ENCODE results near the gene SASS6.

SASS6 gene

DNA sequence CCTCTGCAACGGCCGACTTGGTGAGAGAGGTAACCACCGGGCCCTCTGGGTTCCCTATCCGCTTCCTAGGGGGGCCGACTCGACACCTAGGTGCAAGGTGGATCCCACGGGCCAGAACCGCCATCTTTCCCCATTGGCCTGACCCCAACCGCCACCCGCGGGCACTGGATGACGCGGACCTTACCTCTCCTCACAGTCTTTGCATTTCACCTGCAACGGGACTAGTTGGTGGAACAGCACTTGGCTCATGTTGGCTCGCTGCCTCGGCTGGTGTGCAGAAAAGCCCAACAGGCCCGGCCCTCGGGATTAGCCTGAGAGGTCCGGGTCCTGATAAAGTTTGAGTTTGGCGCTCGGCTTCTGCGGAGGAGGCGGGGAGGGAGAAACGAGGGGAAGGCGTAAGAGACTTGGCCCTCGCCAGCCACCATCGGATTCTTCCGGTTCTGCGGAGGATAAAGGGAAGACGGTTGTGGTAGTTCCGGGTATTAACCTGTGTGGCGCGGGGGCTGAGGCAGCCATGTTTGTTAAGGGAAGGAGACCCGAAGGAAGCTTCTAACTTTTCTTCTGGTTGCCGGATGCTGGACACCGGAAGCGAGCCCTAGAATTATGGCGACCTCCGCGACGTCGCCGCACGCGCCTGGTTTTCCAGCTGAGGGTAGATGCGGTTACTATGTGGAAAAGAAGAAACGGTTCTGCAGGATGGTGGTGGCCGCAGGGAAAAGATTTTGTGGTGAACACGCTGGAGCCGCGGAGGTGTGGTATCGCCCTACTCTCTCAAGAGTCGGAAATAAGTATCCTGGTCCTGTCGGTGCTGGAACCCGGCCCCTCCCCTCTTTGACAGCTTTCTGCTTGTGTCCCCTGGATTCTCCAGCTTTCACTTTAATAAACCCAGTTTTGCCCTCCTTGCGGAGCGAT, at the start of gene SASS6, which contains the start of gene TRMT13:
Gene SASS6, minus strand, starts transcription at position 365 of the 912 bp plus-strand sequence. Its CDS starts 116 bp downstream, at position 249.
Gene TRMT13, plus strand, starts transcription at position 598 of the 912 bp plus-strand sequence. Its CDS starts 6 bp downstream, at position 604.
- peak; percentile 98 for DNase-seq

DNA sequence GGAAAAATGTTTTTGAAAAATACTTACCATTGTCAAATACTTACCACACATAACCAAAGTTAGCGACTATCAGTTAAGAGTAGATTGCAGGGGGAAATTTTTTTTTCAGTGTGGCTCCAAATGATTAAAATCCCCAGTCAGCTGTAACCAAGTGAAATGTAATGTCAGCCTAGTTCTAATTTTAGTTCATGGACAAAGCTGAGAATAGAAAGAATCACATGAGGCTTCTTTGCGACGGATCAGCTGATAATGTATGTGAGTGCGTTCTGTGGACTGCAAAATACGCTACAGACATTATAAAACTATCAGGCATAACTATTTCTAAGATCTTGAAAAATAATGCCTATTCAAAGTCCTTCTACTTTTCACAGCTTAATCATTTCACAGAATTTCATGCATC, 45.4 kb upstream of the SASS6 start, which contains the start of gene LRRC39:
Gene LRRC39, minus strand, starts transcription at position 166 of the 400 bp plus-strand sequence. CDS start 9,740 bp downstream, outside the sequence.
- DNase-seq, result no peak

- DNase-seq, result no peak
These were observed 44.7 kb upstream of the SASS6 start for GRCh38 chr1:100177295-100178041.

- DNase-seq, result no peak
These were observed 35.3 kb upstream of the SASS6 start for GRCh38 chr1:100168051-100168450.

DNA sequence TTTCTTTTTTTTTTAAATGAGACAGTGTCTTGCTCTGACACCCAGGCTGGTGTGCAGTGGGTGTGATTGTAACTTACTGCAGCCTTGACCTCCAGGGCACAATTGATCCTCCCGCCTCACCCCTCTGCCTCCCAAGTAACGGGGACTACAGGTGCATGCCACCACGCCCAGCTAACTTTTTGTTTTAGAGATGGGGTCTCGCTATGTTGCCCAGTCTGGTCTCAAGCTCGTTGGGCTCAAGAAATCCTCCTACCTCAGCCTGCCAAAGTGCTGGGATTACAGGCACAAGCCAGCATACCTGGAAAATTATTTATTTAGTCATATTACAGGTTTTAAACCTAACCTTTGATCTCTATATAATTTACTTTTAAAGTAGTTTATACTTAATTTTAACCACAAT, 32.0 kb upstream of the SASS6 start:
- no peak for DNase-seq

DNA sequence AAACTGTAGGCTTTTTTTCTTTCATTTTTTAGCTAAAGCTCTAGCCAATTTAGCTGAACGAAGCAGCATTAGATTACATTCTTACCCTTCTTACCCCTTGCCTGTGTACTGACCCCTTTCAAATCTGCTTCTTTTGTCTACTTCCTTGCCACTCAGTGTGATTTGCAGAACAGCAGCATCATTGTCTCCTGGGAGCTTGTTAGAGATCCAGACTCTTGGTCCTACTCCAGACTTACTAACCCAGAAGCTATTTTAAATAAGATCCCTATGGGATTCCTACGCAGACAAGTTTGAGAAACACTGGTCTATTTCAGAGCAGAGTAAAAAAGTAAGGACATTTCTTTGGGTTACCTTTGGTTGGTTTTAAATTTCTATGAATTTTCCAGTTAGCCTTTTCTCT, 31.5 kb upstream of the SASS6 start:
- peak; percentile 10 for DNase-seq

DNA sequence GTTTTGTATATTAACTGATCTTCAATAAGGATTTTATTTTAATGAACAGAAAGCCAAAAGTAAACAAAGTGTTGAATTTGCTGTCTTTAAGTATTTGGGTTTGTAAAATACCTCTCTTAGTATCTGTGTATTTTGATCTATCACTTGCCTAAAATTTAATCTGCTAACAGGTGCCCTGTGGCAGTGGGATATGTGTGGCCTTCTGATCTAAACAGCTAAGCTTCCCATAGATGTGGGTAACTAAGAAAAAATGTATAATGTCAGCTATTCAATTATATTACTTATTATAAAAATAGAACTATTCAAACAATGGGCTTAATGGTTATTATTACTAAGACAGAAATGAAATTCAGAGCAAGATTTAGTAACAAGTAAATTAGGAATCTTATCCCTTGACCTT, 30.2 kb upstream of the SASS6 start:
- DNase-seq, result no peak

- DNase-seq, result no peak
These were observed 19.5 kb upstream of the SASS6 start for GRCh38 chr1:100152271-100152670.

GRCh38 chr1:100151679-100152078, 18.9 kb upstream of the SASS6 start:
- no peak for DNase-seq

DNA sequence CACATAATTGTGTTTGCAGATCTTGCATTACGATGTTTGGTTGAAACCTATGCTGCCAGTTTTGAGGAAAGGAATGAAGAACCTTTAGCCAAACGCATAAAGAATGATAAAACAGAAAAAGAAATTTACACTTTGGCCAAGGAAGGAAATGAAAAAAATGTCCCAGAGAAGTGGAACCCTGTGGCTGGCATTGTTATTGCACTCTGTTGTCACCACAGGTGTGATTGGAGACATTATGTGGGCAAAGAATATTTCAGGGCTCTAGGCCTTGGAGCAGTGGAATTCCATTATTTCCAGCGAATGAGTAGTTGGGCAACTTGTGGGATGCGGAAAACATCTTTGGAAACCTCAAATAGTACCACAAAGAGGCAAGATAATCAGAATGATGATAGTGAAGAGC, 15.1 kb upstream of the SASS6 start:
- no peak for DNase-seq

GRCh38 chr1:100146958-100147357, 14.2 kb upstream of the SASS6 start:
- no peak for DNase-seq

DNA sequence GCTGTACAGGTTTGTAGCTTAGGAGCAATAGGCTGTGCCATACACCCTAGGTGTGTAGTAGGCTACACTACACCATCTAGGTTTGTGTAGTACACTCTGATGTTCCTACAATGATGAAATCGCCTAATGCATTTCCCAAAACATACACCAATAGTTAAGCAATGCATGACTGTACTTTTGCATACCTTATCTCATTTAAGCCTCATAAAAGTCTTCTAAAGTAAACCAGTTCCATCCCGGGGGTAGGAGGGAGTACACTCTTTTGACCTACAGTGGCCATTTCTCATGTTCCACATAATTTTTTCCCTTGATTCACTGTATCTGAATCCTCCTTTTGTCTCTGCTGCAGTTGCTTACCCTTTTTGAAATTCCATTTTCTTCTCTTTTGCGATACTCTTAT, 12.4 kb upstream of the SASS6 start:
- DNase-seq, result no peak

- DNase-seq, result no peak
These were observed 9.6 kb upstream of the SASS6 start for GRCh38 chr1:100142343-100142742.

DNA sequence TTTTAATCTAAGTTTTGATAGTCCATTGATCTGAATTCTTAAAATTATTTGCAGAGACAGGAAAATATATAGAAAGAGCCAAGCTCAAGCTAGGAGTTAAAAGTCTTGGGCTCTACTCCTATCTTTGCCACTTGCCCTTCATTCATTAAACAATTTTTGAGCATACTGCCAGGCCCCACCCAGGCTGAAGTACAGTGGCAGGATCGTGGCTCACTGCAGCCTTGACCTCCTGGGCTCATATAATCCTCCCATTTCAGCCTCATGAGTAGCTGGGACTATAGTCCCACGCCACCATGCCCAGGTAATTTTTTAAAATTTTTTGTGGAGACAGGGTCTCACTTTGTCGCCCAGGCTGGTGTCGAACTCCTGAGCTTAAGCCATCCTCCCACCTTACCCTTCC, 8.5 kb upstream of the SASS6 start:
- DNase-seq, result no peak

DNA sequence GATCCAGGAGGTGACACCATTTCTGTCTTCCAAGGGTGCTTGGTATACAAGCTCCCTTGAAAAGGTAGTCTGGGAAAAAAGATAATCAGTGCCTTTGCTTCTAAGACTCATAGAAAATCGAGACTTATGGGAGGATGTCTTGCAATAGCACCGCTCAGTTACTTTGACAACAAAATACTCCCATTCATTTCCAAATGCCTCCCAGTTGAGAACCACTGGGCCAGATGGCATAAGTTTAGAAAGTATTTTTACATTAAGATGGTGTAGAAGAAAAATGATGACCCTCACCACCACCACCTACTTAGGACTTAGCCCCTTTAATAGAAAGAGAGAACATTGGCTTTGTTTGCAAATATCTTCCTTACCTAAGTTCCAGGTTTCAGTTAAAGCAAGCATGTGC, 4.9 kb upstream of the SASS6 start:
- DNase-seq, result no peak

GRCh38 chr1:100134872-100135271, 2.1 kb upstream of the SASS6 start:
- DNase-seq, result no peak

DNA sequence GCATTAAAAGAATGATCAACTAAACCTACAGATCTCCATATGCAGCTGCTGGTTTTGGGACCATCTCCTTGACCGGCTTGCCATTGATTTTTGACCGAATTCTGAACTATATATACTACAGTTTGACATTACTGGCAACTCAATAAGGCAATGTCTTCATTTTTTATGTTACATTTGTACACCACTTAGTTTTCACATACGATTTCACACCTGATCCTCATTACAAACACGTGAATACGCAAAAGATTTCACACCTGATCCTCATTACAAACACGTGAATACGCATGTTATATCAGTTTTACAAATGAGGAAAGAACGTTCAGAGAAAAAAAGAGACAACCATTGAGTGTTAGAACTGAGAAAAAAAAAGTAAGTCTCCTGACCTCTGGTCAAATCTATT, 1.1 kb downstream of the SASS6 start:
- DNase-seq, result no peak

DNA sequence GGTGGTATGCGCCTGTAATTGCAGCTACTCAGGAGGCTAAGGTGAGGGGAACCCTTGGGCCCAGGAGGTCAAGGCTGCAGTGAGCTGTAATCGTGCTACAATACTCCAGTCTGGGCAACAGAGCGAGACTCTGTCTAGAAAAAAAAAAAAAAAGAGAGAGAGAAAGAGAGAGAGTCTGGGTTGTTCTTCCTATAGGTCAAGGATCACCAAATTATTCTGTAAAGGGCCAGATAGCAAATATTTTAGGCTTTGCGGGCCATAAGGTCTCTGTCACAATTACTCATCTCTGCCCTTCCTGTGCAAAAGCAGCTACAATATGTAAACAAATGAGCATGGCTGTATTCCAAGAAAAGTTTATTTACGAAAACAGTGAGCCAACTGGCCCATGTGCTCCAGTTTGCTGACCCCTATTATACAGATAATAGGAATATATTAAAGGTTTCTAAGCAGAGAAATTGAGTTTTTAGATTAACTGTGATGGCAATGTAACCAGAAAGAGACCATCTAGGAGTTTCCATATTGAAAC, 2.1 kb downstream of the SASS6 start:
- DNase-seq, result no peak

DNA sequence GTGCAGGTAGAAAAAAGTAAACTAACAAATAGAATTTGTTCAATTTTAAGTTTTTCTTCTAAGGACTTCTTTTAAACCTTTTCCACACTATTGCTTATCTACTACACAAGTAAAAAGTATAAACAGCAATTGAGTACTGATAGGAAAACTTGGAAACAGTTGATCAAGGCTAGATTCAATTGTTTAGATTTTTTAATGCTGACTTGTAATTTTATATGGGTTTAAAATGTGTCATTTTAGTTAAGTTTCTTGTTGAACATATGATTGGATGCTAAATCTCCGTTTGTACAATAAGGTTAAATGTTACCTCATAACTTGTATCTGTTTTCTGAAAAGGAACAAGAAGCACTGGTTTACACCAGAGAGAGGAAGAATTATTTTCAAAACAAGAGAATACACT, 5.5 kb downstream of the SASS6 start:
- no peak for DNase-seq

DNA sequence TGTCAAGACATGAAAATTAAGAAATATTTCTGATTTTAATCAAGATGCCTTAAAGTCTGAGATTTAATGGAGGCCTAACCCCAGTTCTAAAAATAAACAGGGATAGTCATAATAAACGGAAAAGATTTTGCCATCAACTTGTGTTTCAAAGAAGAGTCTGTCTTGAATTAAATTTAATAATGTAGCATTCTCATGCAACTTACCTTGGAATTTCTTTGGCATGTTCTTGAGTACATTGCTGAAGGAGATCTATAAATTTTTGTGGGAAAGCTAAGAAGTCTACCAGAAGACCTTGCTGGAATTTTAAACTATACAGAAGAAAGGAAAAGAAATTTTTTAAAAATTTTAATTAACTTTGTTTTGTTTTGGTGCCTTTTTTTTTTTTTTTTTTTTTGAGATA, 10.6 kb downstream of the SASS6 start:
- DNase-seq, result no peak

- DNase-seq, result no peak
These were observed 17.2 kb downstream of the SASS6 start for GRCh38 chr1:100115524-100115923.

DNA sequence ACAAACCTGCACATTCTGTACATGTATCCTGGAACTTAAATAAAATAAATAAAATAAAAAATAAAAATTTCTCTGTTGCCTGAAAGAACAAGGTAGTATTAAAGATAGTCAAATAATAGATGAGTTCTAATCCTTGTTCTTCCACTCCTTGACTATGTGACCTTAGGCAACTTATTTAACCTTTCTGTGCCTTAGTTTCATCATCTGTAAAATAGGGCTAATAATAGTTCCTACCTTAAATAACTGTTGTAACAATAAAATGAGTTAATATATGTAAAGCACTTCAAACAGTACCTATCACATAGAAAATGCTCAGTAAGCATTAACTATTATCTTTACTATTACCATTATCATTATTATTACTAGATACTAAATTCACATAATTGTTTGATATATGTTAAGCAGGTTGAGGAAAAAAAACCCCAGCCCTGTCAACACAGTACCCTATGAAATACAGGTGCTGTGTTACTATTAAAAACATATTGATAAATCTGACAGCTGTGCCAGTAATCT, 23.1 kb downstream of the SASS6 start:
- no peak for DNase-seq

DNA sequence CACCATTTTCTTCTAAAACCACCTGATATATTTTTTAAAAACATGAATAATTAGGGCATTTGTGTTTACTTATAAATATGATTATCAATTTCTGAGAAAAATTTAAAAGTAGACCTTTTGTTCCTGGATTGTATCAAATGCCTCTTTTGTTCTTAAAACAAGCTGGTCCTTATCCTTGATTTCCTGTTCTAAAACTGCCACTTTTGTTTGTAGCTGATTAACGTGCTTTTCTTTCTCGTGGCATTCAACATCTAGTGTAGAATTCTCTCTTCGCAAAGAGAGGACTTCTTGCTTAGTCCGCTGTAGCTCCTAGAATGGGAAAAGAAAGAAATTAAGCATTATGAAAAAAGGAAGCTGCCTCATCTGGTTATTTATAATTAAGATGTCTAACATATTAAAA, 25.0 kb downstream of the SASS6 start:
- no peak for DNase-seq

Data from NCI-H446 treated with DMSO at 0.1 percent for 48 hours (cell line).